Endothelial cell of umbilical vein (primary cell): ENCODE results near the gene ELMO1. TPM values are rescaled to one million over a fixed set of nuclear protein-coding genes. Genes with fewer than 3 reads are reported as not detected.

Experiments
- BruUV-seq: library from RNA; stranded (reverse); fragments of 400-500 nt; replicated peaks from 2 replicates; lab custom pipeline; 2021; lab: Mats Ljungman, UMichigan
- CTCF ChIA-PET: fragments of 300-600, 350-600 bp; sonication (Branson Sonifier 250); formaldehyde crosslinking; loops from one replicate; lab custom pipeline; 2021; ENCODE audit warnings: antibody characterized with exemption, inconsistent platforms; lab: Charles Lee
- POLR2A ChIA-PET: fragments of 300-600, 350-600 bp; sonication (Branson Sonifier 250); formaldehyde crosslinking; loops from one replicate; lab custom pipeline; 2021; ENCODE audit warnings: antibody characterized with exemption, inconsistent platforms; lab: Charles Lee
- DNase-seq: peaks from one replicate; pipeline ENCODE4 v3.0.0-alpha.2; 2011; ENCODE audit warnings: low read depth, low spot score
- FAIRE-seq: peaks from 2 replicates; lab custom pipeline; 2011; peaks lifted over from hg19 to GRCh38; lab: Jason Lieb, UNC
- H2AFZ ChIP-seq: 2 replicates; pipeline ENCODE4 v1.6.0; 2012; ENCODE audit warnings: low read depth, low read length, control low read depth, inconsistent platforms
- H3K27ac ChIP-seq: 2 replicates; pipeline ENCODE4 v1.5.1; 2011; ENCODE audit warnings: low read depth, mild to moderate bottlenecking, control low read depth, low read length, moderate library complexity; ENCODE audit not compliant: insufficient read depth
- H3K27me3 ChIP-seq, 2 experiments: 2 replicates each; pipeline versions ENCODE4 v1.6.0 to v1.6.1; 2011; ENCODE audit warnings: low read length in 2 of 2, mixed read lengths in 1 of 2; ENCODE audit not compliant: control insufficient read depth in 2 of 2, insufficient read depth in 2 of 2
- H3K36me3 ChIP-seq, 2 experiments: 2 replicates in 1 of 2; 3 replicates in 1 of 2; pipeline ENCODE4 v1.5.1; 2011; ENCODE audit warnings: low read length in 2 of 2, mild to moderate bottlenecking in 1 of 2, moderate library complexity in 1 of 2; ENCODE audit not compliant: control insufficient read depth in 2 of 2, insufficient read depth in 2 of 2; ENCODE audit errors: extremely low read depth in 1 of 2
- H3K4me1 ChIP-seq: 3 replicates; pipeline ENCODE4 v1.5.1; 2011; ENCODE audit warnings: mild to moderate bottlenecking, low read length; ENCODE audit not compliant: control insufficient read depth, insufficient read depth; ENCODE audit errors: extremely low read depth
- H3K4me2 ChIP-seq: 2 replicates; pipeline ENCODE4 v1.6.1; 2011; ENCODE audit warnings: low read length, control low read depth, mixed read lengths; ENCODE audit not compliant: insufficient read depth
- H3K4me3 ChIP-seq, 3 experiments: fragments of 200-600 bp in 1 of 3; sonication (generic), shearing (Covaris generic) in 1 of 3; replicated peaks in 1 of 3; 2 replicates each; pipeline ENCODE4 v1.5.1; 2011 to 2016; ENCODE audit warnings: control low read depth in 3 of 3, low read length in 3 of 3, mild to moderate bottlenecking in 2 of 3, inconsistent platforms in 1 of 3, low read depth in 1 of 3, moderate library complexity in 1 of 3; ENCODE audit not compliant: insufficient read depth in 1 of 3
- H3K79me2 ChIP-seq: 2 replicates; pipeline ENCODE4 v1.6.0; 2012; ENCODE audit warnings: low read length, inconsistent platforms; ENCODE audit not compliant: control insufficient read depth, insufficient read depth
- H3K9ac ChIP-seq: replicated peaks from 2 replicates; pipeline ENCODE3; 2011; ENCODE audit warnings: low read length, control low read depth; ENCODE audit not compliant: insufficient read depth; ENCODE audit errors: extremely low read depth
- H3K9me1 ChIP-seq: replicated peaks from 3 replicates; pipeline ENCODE4 v1.6.0; 2011; ENCODE audit warnings: mild to moderate bottlenecking, low read length; ENCODE audit not compliant: control insufficient read depth, insufficient read depth; ENCODE audit errors: extremely low read depth
- H3K9me3 ChIP-seq: replicated peaks from 2 replicates; pipeline ENCODE4 v1.5.1; 2012; ENCODE audit warnings: low read length, inconsistent platforms; ENCODE audit not compliant: control insufficient read depth, insufficient read depth
- H4K20me1 ChIP-seq: replicated peaks from 2 replicates; pipeline ENCODE3; 2011; ENCODE audit warnings: mild to moderate bottlenecking, low read length; ENCODE audit not compliant: control insufficient read depth, insufficient read depth; ENCODE audit errors: extremely low read depth
- CTCF ChIP-seq, 2 donors: IDR thresholded peaks; 1 replicate in 1 of 2; 2 replicates in 1 of 2; pipeline ENCODE4 v1.5.1; 2011; ENCODE audit warnings: low read length in 2 of 2, mild to moderate bottlenecking in 2 of 2, moderate library complexity in 2 of 2, control low read depth in 1 of 2, inconsistent platforms in 1 of 2, low read depth in 1 of 2; ENCODE audit not compliant: insufficient read depth in 1 of 2; ENCODE audit errors: extremely low read depth in 1 of 2
- GATA2 ChIP-seq: IDR thresholded peaks from 2 replicates; pipeline ENCODE4 v1.7.0; 2011; ENCODE audit warnings: low read depth, mild to moderate bottlenecking, moderate library complexity, mixed read lengths, low read length; ENCODE audit not compliant: insufficient read length, insufficient read depth
- POLR2A ChIP-seq: IDR thresholded peaks from 2 replicates; pipeline ENCODE4 v1.6.1; 2012; ENCODE audit warnings: low read depth, mild to moderate bottlenecking, control low read depth, low read length
- dilution Hi-C: fragments of 300-500 bp; cut with MboI; formaldehyde crosslinking; loops from one replicate; pipeline ENCODE4 v1.15.0; 2019; ENCODE audit warnings: low sequenced_read_pairs; ENCODE audit not compliant: extremely low pct_ligation_motif_present
- intact Hi-C: fragments of 100-400 bp; cut with micrococcal nuclease; formaldehyde crosslinking; loops from one replicate; pipeline ENCODE4 v1.10.0; 2022
- polyA plus RNA-seq, 4 experiments: library from polyadenylated mRNA; depleted of rRNA in 3 of 4; stranded (reverse) in 3 of 4; unstranded in 1 of 4; fragments of >200 nt; gene quantifications; 2 replicates each; pipeline versions ENCODE4 v1.2.1 to v1.2.3, GENCODE V29; 2011 to 2012; ENCODE audit warnings: missing spikeins in 1 of 4
- total RNA-seq: library from RNA; stranded (reverse); gene quantifications from 2 replicates; pipeline ENCODE4 v1.2.3, GENCODE V29; 2021

Gene ELMO1
- total and polyA plus RNA-seq, 2 donors (not counting 3 experiments of a cell fraction or from before 2014, with no cell fraction given) = 17.0 to 30.6 TPM

- Histone ChIP-seq H3K9me1 (no peaks in the 10 kb centered on the region), H4K20me1 (no peaks in the 10 kb centered on the region), H3K9ac (no peak overlapping the region), H3K4me3 (no peak overlapping the region), H3K4me2 (no peak overlapping the region), H3K4me1 (no peaks in the 10 kb centered on the region), H3K79me2 (no peaks in the 10 kb centered on the region), H3K9me3 (no peaks in the 10 kb centered on the region), H3K36me3 (no peaks in the 10 kb centered on the region), H3K27me3 (no peaks in the 10 kb centered on the region), H3K27ac (no peak overlapping the region), H2AFZ (no peak overlapping the region)
- dilution Hi-C loops (no loop called here), intact Hi-C loops (no loop called here)
- ChIA-PET POLR2A (no interaction called here), CTCF (no interaction called here)
- no peak for TF ChIP-seq POLR2A
- DNase-seq (no peak), FAIRE-seq (no peak)
- BruUV-seq = no TSS peak
These were observed 369.2 kb downstream of the ELMO1 start for GRCh38 chr7:37079420-37079819.

- H4K20me1 ChIP-seq = no peaks in the 10 kb centered on the region
- no peaks in the 10 kb centered on the region for H3K9me1 ChIP-seq
- no peak overlapping the region for H3K4me3 ChIP-seq
- H3K27me3 ChIP-seq = no peaks in the 10 kb centered on the region
- no peak for FAIRE-seq
- no peak overlapping the region for H3K27ac ChIP-seq
- CTCF ChIA-PET = no interaction called here
- dilution Hi-C loops = no loop called here
- intact Hi-C loops = no loop called here
- POLR2A ChIA-PET = no interaction called here
- no peak overlapping the region for H3K4me2 ChIP-seq
- no TSS peak for BruUV-seq
- no peak overlapping the region for H2AFZ ChIP-seq
- TF ChIP-seq CTCF (IDR thresholded peaks at IDR 0.05; ENCODE audit: extremely low read depth in 1 of 2, insufficient read depth in 1 of 2, low read depth in 1 of 2, low read length in 2 of 2) (no peak), GATA2 (no peak)
- H3K9ac ChIP-seq = no peak overlapping the region
- DNase-seq = no peak
- H3K4me1 ChIP-seq = no peaks in the 10 kb centered on the region
- no peaks in the 10 kb centered on the region for H3K36me3 ChIP-seq
- H3K79me2 ChIP-seq = no peaks in the 10 kb centered on the region
- no peaks in the 10 kb centered on the region for H3K9me3 ChIP-seq
These were observed 372.0 kb downstream of the ELMO1 start for GRCh38 chr7:37076668-37077067.
